SK-N-DZ (cell line): Measurements from ENCODE around the gene CHCHD5.
"Not testable (repeated sequence)": the region's sequence is repeated elsewhere in the genome, so short reads cannot be mapped to it uniquely, and the experiment has no call there.

Experiments used
- DNase-seq: peaks from one replicate; pipeline ENCODE4 v3.0.0-alpha.2; 2015; ENCODE audit warnings: low spot score

CHCHD5 gene

DNA sequence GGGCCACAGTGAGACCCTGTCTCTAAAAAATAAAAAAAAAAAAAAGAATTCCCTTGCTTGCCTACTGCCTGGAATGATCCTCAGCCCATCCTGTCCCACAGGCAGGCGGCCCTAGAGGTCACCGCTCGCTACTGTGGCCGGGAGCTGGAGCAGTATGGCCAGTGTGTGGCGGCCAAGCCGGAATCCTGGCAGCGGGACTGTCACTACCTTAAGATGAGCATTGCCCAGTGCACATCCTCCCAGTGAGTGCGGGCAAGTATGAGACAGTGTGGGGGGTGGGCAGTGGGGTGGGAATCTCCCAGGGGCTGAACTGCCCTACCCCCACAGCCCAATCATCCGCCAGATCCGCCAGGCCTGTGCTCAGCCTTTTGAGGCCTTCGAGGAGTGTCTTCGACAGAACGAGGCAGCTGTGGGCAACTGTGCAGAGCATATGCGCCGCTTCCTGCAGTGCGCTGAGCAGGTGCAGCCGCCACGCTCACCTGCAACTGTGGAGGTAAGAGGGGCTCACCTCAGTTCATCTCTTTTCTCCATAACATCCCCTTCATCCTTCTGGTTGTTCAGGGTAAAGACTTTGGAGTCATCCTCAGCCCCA lies 1.6 kb downstream of the CHCHD5 start:
- no peak for DNase-seq

DNA sequence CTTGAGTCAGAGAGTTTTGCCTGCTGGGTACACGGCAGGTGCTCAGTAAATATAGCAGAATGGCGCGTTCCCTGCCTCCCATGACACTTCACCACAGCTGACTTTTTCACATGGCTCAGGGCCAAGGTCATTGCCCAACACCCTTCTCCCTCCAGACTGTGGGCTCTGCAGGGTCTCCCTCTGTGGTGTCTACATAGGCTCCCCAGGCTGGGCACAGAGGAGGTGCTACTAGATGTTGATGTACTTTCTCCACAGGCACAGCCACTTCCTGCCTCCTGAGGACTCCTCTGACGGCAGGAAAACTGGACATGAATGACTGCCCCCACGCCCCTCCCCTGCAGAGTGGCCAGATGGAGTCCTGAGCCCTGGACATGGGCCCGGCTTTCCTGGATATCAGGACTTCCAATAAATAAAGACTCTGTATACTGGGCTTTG lies 4.2 kb downstream of the CHCHD5 start:
- DNase-seq: no peak

GRCh38 chr2:112591413-112591812 lies 7.0 kb downstream of the CHCHD5 start:
- DNase-seq: no peak

DNA sequence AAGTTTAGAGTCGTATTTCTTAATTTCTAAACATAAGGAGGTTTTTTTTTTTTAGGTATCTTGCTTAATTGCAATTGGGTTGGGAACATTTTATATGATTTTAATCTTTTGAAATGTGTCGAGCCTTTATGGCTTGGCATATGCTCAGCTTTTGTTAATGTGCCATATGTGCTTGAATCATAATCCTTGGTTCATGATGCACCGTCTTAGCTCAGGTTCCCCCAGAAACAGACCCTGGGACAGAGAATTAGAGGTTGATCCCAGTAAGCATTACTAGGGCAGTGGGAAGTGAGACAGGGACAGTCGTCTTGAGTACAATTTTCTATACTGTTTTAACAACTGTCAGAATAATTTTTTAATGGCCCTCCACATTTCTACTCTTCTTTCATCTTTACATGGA lies 9.3 kb downstream of the CHCHD5 start:
- no peak for DNase-seq

- no peak for DNase-seq
Measured at GRCh38 chr2:112597537-112598322, 13.3 kb downstream of the CHCHD5 start.

GRCh38 chr2:112600634-112601033 lies 16.2 kb downstream of the CHCHD5 start:
- no peak for DNase-seq

- no peak for DNase-seq
Measured at GRCh38 chr2:112601754-112602153, 17.3 kb downstream of the CHCHD5 start.

DNA sequence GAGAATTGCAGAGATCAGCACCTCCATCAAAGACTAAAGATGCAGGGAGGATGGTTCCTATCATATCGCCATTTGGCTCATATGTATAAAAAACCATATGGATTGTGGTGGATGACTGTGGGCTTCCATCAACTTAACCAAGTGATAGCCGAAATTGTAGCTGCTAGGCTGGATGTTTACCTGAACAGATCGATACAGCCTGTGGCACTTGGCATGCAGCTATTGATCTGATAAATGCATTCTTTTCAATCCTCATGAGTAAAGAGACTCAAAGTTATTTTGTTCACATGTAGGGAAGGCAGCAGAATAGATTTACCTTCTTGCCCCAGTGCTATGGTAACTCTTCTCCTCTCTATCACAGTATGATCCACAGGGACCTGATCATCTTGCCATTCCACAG lies 18.5 kb downstream of the CHCHD5 start:
- no peak for DNase-seq

GRCh38 chr2:112603731-112604130 lies 19.3 kb downstream of the CHCHD5 start:
- DNase-seq: no peak

DNA sequence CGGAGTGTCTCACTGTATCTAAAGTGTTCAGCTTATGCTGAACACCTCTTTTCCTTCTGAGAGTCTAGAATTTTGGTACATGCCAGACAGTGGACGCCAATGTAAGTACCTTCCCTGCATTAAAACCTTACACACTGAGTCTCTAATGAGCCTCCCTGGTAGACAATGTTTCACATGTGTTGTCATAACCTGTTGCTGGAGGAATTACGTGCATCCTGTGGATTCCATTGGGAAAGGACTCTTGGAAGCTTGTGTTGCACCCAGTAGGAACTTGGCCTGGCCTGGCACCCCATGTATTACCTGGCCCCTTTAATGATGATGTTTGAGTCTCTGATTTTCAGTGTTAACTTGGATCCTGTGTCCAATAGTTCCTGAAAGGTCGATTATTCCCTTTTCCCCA lies 20.5 kb downstream of the CHCHD5 start:
- DNase-seq: no peak

- DNase-seq: no peak
Measured at GRCh38 chr2:112605926-112606325, 21.5 kb downstream of the CHCHD5 start.

GRCh38 chr2:112606547-112606946 lies 22.1 kb downstream of the CHCHD5 start:
- no peak for DNase-seq

- DNase-seq: no peak
Measured at GRCh38 chr2:112607680-112608438, 23.4 kb downstream of the CHCHD5 start.

GRCh38 chr2:112609320-112609719 lies 24.9 kb downstream of the CHCHD5 start:
- DNase-seq: not testable (repeated sequence)

DNA sequence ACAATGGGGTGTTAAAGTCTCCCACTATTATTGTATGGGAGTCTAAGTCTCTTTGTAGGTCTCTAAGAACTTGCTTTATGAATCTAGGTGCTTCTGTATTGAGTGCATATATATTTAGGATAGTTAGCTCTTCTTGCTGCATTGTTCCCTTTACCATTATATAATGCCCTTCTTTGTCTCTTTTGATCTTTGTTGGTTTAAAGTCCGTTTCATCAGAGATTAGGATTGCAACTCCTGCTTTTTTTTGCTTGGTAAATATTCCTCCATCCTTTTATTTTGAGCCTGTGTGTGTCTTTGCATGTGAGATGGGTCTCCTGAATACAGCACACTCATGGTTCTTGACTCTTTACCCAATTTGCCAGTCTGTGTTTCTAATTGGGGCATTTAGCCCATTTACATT lies 27.9 kb downstream of the CHCHD5 start:
- not testable (repeated sequence) for DNase-seq

- DNase-seq: no peak
Measured at GRCh38 chr2:112614201-112614840, 29.9 kb downstream of the CHCHD5 start.

- DNase-seq: no peak
Measured at GRCh38 chr2:112615051-112615450, 30.6 kb downstream of the CHCHD5 start.

GRCh38 chr2:112615798-112616197 lies 31.4 kb downstream of the CHCHD5 start:
- DNase-seq: not testable (repeated sequence)

GRCh38 chr2:112618383-112618782 lies 34.0 kb downstream of the CHCHD5 start:
- DNase-seq: no peak

- DNase-seq: no peak
Measured at GRCh38 chr2:112621790-112622527, 37.5 kb downstream of the CHCHD5 start.

- no peak for DNase-seq
Measured at GRCh38 chr2:112622528-112622849, 38.1 kb downstream of the CHCHD5 start.
